GM21786 (cell line): ENCODE data around the gene TTC7B.

Experiments
- ATAC-seq: cut with Tn5 transposase; IDR thresholded peaks from one replicate; pipeline ENCODE4 v1.9.1; 2021; ENCODE audit not compliant: unreplicated experiment

The TTC7B gene

GRCh38 chr14:90807060-90807459 is 9.2 kb downstream of the TTC7B start:
- no peak for ATAC-seq

GRCh38 chr14:90805662-90806540 is 10.3 kb downstream of the TTC7B start:
- no peak for ATAC-seq

- no peak for ATAC-seq
These were observed 11.2 kb downstream of the TTC7B start for GRCh38 chr14:90805084-90805391.

- ATAC-seq = no peak
These were observed 11.7 kb downstream of the TTC7B start for GRCh38 chr14:90804292-90805083.

GRCh38 chr14:90803249-90803648 is 13.0 kb downstream of the TTC7B start:
- ATAC-seq = no peak

- ATAC-seq = no peak
These were observed 16.8 kb downstream of the TTC7B start for GRCh38 chr14:90799420-90799819.

GRCh38 chr14:90797919-90798318 is 18.3 kb downstream of the TTC7B start:
- no peak for ATAC-seq

GRCh38 chr14:90797451-90797850 is 18.8 kb downstream of the TTC7B start:
- no peak for ATAC-seq

GRCh38 chr14:90796329-90796728 is 19.9 kb downstream of the TTC7B start:
- ATAC-seq = no peak

GRCh38 chr14:90795744-90796143 is 20.5 kb downstream of the TTC7B start:
- ATAC-seq = no peak

- ATAC-seq = no peak
These were observed 24.7 kb downstream of the TTC7B start for GRCh38 chr14:90791486-90791885.

- ATAC-seq = no peak
These were observed 28.2 kb downstream of the TTC7B start for GRCh38 chr14:90788031-90788430.

- no peak for ATAC-seq
These were observed 30.3 kb downstream of the TTC7B start for GRCh38 chr14:90785876-90786450.

GRCh38 chr14:90785471-90785870 is 30.8 kb downstream of the TTC7B start:
- no peak for ATAC-seq

GRCh38 chr14:90784621-90785270 is 31.5 kb downstream of the TTC7B start:
- no peak for ATAC-seq

- ATAC-seq = no peak
These were observed 32.9 kb downstream of the TTC7B start for GRCh38 chr14:90783344-90783743.

- ATAC-seq = no peak
These were observed 33.3 kb downstream of the TTC7B start for GRCh38 chr14:90782892-90783291.

- no peak for ATAC-seq
These were observed 34.4 kb downstream of the TTC7B start for GRCh38 chr14:90781876-90782275.

- no peak for ATAC-seq
These were observed 34.9 kb downstream of the TTC7B start for GRCh38 chr14:90781344-90781761.

GRCh38 chr14:90780519-90780918 is 35.7 kb downstream of the TTC7B start:
- ATAC-seq = no peak

- no peak for ATAC-seq
These were observed 37.5 kb downstream of the TTC7B start for GRCh38 chr14:90778571-90779255.
